HG03460 (cell line): Measurements from ENCODE around the gene WDR18.
A peak's percentile ranks its signal among the peaks of the same experiment; 100 is the strongest.

Experiments used
- ATAC-seq: cut with Tn5 transposase; IDR thresholded peaks from one replicate; pipeline ENCODE4 v1.9.1; 2021; ENCODE audit not compliant: unreplicated experiment

WDR18 gene, protein sequence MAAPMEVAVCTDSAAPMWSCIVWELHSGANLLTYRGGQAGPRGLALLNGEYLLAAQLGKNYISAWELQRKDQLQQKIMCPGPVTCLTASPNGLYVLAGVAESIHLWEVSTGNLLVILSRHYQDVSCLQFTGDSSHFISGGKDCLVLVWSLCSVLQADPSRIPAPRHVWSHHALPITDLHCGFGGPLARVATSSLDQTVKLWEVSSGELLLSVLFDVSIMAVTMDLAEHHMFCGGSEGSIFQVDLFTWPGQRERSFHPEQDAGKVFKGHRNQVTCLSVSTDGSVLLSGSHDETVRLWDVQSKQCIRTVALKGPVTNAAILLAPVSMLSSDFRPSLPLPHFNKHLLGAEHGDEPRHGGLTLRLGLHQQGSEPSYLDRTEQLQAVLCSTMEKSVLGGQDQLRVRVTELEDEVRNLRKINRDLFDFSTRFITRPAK

GRCh38 chr19:984165-984967 lies at the start of gene WDR18:
TSS of gene WDR18 (plus strand) at chr19:984345. CDS start at chr19:984354, 9 bp downstream.
- ATAC-seq, result peak; percentile 64

GRCh38 chr19:934865-935479 lies 49.2 kb upstream of the WDR18 start:
- ATAC-seq, result no peak

DNA sequence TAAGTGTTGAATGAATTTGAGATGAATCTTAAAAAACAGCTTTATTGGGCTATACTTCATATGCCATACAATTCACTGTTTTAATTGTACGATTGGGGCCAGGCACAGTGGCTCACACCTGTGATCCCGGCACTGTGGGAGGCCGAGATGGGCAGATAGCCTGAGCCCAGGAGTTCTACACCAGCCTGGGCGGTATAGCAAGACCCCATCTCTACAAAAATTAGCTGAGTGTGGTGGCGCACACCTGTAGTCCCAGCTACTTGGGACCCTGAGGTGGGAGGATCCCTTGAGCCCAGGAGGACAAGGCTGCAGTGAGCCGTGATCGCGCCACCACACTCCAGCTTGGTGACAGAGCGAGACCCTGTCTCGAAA lies 48.0 kb upstream of the WDR18 start:
- no peak for ATAC-seq

DNA sequence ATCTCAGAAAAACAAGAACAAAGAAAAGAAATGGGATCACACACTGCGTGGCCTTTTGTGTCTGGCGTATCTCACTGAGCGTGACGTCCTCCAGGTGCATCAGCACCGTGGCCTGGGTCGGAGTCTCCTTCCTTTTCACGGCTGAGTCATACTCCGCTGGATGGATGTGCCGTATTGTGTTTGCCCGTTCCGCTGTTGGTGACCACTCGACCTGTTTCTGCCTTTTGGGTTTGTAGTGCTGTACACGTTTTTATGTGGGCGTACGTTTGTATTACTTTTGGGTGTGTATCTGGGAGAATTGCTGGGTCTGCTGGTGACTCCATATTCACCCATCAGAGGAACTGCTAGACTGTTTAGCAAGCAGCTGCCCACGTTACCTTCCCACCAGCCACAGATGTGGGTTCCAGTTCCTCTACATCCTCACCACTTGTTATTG lies 46.9 kb upstream of the WDR18 start:
- ATAC-seq, result no peak

- ATAC-seq, result no peak
Observed at GRCh38 chr19:938233-938923, 45.8 kb upstream of the WDR18 start.

DNA sequence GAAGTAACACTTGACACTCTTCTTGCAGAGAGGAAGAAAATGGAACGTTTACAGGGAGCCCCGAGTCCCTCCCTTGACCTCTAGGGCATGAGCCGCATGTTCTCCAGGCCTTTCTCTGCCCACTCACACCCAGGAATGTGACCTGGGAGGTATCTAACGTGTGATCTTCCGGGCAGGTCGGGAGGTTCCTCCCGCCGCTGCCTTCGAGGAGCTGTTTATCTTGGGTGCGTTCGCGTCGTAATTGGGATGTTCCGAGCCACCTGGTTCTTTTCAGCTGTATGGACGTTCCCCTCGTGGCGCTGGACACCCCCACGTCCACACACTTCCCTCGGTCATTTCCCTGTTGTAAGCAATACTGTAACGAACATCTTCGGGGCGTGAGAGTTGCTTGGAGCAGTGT lies 44.7 kb upstream of the WDR18 start:
- no peak for ATAC-seq

DNA sequence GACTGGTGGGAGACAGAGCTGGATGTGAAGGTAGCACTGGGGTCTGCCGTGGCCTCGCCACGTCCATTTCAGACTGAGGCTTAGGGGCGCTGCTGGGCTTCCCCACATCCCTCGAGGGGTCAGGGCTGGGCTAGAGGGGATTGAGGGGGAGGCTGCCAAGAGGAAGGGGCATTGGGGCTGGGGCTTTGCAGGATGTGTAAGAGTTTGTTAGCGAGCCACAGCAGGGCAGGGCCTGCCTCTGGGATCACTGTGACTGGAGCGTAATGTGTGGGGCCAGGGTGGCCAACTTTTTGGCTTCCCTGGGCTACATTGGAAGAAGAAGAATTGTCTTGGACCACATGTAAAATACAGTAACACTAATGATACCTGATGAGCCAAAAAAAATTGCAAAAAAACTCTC lies 44.2 kb upstream of the WDR18 start:
- no peak for ATAC-seq

DNA sequence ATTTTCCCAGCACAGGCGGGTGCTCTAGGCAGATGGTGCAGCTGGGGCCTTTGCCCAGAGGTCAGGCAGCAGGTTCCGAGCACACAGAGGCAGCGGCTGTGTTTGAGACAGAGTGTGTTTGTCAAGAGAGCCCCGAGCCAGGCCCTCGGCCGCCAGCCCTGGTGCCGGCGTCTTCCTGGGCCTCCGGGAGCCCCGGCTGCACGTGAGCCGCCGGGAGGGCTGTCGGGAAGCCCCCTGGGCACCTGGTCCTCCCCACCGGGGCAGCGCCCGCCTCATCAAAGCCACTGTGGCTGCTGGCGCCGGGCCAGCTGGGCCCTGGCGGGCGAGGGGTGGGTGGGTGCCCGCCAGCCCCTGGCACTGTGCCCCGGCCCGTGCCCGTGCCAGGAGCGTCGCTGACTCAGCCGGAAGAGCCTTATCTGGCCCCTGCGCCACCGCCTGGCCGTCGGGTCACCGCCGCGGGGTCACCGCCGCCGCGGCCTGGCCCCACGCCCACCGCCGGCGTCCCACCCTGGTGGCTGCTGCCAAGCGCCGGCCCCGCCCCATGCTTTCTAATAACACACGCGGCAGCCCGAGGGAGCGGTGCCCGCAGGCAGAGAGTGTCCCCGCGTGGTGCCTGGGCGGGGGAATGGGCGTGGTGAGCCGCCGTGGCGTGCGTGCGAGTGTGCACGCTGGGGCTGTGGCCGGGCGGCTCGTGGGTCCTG lies 43.4 kb upstream of the WDR18 start:
- ATAC-seq, result no peak

DNA sequence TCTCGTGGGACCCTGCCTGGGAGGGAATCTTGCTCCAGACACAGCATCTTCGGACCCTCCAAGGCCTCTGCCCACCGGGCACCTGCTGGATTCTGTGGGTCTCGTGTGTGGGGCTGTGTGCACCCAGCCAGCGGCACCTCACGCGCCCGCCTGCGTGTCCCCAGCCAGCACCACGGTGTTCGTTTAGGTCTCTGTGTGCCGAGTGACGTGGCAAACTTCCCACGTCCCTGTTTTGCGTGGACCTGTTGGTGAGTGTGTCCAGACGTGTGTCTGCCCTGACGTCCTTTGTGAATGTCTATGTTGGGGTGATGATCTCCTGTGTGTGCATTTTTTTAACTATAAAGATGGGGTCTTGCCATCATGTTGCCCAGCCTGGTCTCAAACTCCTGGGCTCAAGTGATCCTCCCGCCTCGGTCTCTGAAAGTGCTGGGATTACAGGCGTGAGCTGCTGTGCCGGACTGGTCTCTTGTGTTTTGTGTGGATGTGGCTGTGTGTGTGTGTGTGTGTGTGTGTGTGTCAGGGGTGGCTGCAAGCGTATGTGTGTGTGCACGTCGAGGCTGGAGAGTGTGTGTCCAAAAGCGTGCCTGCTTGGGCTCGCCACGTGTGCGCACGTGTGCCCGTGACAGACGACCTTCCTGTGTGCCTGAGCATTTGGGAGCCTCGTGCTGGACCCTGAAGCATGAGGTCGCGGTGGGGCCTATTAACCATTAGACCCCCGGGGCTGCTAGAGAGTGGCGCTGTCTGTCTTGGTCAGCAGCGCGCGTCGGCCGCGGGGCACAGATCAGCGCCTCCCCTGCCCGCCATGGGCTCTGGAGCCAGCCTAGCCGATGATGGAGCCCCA lies 42.6 kb upstream of the WDR18 start:
- ATAC-seq, result no peak

DNA sequence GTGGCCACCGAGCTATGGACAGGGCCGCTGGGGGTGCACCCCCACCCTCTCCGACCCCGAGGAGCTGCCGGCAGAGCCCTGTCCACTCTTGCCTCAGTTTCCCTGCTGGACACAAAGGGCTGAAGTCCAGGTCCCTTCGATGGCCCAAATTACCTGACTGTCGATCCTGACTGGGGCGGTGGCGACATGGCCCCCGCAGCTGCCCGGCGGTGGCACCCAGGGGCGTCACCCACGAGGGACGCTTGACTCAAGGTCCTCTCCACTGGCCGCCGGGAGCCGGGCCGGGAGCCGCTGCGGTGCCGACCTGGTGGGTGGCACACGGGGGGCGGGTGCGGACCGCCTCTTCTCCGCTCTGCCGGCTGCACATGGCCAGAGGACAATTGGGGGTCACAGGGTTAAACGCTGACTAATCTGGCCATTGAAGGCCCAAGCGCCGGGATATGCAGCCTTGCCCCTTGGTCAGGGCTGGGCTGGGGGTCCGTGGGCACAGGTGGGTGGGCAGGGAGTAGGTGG lies 42.0 kb upstream of the WDR18 start:
- ATAC-seq, result no peak

GRCh38 chr19:943551-944170 lies 40.5 kb upstream of the WDR18 start:
- ATAC-seq, result no peak

DNA sequence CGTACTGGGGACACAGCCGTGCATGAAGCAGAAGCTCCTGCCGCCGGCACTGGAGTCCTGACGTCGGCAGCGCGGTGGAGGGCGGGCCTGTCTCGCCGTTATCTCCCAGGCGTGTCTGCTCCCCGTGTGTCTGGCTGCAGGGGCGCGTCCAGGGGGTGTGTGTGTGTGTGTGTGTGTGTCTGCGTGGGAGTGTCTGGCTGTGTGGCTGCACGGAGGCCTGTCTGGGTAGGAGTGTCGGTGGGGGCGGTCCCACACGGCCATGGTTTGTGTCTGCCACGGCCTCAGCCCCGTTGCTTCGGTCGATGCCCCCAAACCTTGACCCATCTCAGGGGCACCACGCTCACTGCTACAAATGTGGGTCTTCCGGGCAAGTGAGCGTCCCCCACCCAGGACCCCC lies 40.0 kb upstream of the WDR18 start:
- no peak for ATAC-seq

DNA sequence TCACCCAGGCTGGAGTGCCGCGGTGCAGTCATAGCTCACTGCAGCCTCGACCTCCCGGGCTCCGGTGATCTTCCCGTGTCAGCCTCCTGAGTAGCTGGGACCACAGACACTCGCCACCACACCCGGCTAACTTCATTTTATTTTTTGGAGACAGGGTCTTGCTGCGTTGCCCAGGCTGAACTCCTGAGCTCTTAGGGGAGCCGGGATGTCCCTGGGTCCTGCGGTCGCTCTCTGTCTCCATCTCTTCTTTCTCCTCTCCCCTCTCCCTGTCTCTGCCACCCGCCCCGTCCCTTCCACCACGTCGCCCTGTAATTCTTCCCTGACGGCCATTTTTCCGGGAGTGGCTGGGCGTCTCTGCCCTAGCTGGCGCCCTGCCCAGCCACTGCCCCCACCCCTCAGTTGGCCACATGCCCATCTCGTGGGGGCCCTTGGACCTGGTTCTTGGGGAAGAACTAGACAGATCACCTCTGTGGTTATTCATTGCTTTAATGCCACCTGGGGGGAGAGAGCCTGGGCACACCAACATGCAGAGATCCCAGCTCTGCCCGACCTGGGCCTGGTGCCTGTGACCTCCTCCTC lies 39.4 kb upstream of the WDR18 start:
- no peak for ATAC-seq

DNA sequence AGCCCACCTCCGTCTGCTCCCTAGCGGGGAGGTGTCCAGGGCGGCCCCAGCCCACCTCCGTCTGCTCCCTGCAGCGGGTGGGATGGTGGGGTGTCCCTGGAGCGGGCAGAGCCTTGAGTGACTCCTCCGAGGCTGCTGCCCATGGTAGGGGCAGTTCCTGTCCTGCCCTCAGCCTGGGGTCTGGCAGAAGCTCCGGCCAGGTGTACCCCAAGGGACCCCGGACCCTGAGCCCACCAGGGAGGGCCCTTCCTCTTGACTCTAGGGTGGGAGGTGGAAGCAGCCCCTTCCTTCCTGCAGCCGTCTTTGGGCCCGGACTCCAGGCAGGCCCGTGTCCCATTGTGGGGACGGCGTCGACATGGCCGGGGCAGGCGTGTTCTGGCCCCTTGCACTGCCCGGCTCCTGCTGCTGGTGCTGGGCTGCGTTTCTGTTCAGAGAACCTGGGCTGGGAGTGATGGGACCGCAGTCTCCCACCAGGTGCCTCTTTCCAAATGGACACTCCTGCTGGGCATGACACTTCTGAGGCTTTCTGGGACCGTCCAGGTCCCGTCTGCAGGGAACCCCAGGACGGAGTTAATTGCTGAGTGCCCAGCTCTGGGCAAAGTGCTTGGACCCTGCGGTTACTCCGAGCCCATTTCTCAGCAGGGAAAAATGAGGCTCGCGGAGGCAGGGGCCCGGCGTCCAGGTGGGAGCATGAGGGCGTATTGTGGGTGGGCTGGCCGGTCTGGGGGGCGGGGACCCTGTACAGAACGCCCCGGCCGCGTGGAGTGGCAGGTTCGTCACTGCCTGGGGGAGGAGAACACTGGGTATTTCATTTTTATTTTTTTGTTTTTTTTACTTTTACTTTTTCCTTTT lies 38.5 kb upstream of the WDR18 start:
- ATAC-seq, result no peak

- no peak for ATAC-seq
Observed at GRCh38 chr19:947090-947706, 36.9 kb upstream of the WDR18 start.

DNA sequence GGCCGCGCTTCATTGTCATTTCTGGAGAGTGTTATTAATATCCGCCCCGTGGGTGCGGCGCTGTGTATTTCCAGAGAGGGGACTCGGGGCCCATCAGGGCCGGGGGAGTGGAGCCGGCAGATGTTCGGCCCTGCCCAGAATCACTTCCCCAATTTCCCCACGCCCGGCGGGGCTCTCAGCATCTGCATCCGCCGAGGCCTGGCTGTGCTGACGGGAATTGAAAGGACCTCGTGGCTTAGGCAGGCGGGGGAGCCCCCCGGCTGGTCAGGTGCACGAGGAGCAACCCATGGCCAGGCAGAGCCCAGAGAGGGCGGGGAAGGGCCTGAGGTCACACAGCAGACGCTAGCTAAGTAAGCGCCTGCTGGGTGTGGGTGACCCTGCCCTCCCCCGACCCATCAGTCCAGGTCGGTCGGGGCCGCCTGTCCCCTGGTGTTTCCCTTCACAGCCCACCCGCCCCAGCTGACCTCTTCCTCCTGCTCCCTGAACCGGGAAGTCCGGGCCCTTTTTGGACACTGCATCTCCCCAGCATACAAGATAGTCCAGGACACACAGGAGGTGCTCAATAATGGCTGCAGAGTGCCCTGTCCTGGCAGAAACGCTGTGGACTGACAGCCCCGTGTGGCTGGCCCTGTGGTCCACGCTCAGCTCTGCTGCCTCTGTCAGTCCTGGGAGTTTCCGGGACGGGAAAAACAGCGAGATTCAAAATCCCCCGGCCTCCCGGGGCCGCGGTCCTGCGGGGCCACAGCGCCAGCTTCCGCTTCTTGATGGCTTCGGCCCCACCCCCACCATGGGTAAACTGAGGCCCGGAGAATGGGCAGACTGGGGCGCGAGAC lies 36.2 kb upstream of the WDR18 start:
- ATAC-seq, result peak; percentile 67
